ENCODE measurements around the gene PPP2R2D.

Gene PPP2R2D

DNA sequence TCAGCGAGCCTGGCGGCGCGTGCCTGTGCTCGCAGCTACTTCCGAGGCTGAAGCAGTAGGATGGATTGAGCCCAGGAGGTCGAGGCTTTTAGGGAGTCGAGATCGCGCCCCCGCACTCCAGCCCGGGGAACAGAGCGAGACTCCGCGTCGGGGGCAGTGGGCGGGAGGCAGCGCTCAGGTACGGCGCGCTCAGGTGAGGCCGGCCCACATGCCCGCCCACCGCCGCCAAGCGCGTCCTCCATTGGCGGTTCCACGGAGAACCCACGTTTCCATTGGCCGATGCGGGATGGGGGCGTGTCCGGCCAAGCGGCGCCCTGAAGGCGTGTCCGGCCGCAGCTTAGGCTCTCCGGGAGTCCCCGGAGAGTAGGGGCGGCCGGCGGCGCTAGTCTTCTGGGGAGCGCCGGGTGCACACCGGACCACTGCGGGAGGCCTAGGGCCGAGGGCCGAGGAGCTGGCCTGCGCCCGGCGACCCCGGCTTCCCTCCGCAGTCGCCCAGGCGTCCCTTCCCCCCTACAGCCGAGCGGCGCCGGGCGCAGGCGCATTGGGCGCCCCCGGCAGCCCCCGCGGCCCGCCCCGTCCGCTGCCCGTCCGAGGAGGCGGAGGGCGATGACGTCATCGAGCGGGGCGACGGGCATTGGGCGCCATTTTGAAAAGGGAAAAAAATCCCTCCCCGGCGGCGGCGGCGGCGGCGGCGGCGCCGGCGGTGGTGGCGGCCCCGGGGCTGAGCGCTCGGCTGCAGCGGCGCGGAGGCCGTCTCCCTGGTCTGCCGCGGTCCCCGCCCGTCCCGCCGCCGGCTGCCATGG lies at the start of gene PPP2R2D:
PPP2R2D (plus strand) TSS at position 659 of the 803 bp plus-strand sequence; CDS start at position 800, 141 bp downstream.
- DNase-seq = peak; percentile 83 to 86

DNA sequence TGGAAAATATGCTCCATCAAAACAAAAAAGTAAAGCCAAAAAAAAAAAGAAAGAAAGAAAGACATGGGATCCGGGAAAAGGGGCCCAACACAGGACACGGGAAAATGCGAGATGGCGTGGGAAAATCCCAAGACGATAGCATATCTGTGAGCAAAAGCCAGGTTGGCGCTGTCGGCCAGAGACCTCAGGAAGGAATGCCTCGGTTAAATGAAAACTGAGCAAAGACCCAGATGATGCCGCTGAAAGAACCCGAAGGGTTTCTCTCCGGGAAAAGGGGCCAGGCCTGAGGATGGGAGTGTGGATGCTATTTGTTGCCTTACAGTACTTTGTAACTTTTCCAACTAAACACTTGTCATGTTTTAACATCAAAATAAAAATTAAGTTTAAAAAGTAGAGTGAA lies 49.5 kb upstream of the PPP2R2D start:
- DNase-seq = no peak

DNA sequence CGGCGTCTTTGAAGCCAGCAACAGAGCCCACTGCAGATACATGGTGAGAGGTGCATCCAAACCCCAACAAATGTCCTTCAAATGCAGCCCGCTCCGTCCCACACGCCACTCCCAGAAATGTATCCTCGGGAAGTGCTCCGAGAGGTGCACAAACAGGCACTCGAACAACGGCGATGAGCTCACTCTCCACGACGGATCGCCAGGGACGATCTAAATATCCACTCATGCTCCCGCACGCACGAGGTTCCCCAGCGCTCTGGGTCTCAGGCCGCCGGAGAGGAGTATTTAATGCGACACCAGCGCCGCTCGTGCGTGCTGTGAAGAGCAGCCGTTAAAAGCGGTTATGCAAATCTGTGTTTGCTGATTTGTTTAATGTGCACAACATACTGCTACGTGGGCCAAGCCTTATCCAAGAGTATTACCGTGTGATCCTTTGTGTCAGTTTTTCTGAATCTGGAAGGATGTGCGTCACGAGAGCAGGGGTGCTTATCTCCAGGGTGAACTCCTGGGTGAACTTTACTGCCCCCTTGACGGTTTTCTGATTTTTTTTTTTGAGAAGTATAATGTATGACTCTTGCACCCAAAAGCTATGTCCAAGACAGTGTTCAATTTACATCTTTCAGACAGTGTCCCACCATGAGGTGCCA lies 48.5 kb upstream of the PPP2R2D start:
- no peak for DNase-seq

DNA sequence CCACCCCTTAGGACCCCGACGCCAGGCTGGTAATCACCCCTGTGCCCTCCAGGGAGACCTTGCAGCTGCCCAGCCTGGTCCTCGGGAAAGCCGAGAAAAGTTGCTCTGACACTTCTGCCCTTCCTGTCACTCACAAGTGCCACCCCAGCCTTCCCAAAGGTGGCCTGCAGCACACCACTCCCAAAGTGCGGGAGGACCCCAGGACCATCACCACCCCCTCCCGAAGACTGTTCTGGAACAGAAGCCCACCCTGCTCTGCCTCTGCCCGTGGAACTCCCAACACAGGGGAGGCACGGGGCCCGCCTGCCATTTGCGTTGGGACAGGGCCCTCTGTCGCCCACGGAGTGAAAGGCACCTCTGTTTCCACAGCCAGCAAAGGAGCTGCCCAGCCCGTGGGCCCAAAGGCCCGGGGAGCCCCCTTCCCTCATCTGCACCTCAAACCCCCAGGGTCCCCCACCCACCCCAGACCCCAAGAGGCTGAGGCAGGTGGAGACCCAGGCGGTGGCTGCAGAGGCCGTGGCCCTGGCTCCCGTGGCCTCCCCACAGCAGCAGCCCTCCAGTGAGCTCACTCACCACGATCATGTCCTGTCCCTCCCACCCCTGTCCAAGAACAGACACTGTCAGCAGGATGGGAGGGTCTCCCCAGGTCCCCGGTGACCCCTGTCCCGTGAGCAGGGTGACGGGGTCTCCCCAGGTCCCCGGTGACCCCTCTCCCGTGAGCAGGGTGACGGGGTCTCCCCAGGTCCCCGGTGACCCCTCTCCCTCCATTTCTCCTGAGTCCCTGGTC lies 47.8 kb upstream of the PPP2R2D start:
- no peak for DNase-seq

DNA sequence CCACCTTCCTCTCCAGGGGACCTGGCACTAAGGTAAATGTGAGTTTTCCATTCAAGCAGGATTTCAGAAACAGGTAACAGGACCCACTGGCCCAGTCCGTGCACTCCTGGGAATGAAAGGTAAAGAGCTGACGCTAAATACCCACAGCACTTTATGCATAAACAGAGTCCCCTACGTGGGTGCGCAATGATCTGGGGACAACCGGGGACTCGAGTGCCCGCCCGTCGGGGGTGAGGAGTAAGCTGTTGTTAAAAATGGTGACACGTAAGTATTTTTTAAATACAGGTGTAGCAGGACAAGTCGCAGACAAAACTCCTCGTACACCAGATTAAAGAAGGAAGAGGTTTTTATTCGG lies 47.2 kb upstream of the PPP2R2D start:
- no peak for DNase-seq

DNA sequence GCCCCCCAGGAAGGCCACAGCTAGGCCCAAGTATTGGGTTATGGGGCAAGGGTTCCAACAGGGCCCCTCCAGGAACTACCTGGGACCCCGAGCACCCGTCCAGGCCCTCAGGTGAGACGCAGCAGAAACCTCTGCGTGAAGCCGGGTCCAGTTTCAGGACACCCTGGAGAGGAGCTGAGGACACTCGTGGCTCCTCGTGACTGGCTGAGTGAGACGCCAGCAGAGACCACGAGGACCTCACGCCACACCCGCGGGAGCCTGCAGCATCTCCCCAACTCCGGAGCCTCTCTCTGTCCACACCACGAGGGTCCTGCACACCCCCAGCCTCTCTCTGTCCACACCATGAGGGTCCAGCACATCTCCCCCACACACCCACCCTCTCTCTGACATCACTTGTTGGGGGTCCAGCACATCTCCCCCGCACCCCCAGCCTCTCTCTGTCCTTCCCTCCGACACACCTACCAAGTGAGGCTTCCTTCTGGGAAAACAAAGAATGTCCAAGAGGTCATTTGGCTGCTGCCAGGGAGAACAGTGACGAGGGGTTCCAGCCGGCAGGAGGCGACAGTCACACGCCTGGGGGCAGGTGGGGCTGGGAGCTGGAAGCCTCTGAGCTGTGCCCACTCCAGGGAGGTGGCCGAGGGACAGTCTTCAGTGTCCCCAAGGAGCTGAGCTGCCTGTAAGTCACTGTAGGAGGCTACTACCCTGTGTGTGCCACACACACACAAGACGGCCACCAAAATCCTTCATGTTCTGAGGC lies 46.1 kb upstream of the PPP2R2D start:
- no peak for DNase-seq

DNA sequence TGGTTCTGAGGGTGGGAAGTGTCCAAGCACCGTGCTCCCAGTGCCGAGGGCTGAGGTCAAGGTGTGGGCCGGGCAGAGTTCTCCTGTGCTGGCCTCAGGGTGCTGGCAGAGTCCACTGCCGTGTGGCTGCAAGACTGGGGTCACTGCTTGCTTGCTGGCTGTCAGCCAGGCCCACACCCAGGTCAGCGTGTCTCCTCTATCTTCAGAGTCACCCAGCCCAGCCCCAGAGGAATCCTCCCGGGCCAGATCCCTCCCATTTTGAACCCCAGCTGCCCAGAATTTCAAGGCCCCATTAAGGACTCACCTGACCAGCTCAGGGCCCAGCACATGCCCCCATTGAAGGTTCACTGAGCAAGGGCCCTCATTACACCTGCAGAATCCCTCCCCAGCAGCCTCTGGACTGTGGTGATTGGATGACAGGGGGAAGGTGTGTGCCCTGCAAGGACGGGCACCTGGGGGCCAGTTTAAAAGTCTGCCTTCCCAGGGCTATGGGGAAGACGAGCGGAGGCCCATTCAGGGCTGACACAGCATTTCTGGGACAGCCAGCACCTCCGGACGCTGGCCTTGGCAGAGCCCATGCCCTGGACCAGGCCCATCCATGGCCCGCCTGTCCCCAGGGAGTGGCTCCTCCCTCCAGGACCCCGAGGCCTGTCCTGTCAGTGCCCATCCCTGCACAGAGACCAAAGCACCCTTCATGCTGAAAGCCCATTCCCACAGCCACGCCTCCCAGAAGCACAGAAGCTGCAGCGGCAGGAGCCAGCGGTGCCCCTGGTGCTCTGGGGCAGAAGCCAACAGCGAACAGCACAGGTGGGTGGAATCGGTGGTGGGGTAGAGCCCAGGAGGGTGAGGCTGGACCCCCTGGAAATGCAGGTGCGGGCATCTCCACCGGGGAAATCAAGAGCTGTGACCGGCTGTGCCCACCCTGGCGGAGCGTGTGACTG lies 45.1 kb upstream of the PPP2R2D start:
- no peak for DNase-seq

DNA sequence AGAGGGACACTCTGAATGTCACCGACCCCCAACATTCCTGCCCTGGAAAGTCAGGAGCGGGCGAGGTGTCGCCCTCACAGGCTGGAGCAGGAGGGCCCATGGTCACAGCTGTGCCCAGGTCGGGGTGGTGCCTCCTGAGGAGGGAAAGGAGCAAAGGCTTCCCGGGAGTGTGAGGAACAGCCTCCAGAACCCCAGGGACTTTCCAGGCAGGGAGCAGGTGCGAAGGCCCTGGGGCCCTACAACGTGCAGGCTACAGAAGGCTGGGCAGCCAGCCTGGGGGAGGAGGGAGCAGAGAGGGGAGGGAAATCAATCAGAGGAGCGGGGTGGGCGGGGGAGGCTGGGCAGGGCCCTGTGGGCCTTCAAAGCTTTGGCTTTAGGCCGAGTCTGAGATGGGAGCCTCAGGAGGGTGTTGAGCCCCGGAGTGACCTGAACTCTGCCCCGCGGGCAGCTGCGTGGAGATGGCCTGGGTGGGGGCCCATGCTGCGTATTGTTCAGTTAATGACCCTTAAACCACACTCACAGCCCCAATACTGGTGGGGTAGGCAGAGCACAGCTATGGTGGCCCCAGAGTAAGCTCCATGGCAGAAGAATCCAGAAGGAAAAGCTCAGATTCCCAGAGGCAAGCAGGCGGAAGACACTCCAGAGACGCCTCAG lies 44.2 kb upstream of the PPP2R2D start:
- DNase-seq = no peak

DNA sequence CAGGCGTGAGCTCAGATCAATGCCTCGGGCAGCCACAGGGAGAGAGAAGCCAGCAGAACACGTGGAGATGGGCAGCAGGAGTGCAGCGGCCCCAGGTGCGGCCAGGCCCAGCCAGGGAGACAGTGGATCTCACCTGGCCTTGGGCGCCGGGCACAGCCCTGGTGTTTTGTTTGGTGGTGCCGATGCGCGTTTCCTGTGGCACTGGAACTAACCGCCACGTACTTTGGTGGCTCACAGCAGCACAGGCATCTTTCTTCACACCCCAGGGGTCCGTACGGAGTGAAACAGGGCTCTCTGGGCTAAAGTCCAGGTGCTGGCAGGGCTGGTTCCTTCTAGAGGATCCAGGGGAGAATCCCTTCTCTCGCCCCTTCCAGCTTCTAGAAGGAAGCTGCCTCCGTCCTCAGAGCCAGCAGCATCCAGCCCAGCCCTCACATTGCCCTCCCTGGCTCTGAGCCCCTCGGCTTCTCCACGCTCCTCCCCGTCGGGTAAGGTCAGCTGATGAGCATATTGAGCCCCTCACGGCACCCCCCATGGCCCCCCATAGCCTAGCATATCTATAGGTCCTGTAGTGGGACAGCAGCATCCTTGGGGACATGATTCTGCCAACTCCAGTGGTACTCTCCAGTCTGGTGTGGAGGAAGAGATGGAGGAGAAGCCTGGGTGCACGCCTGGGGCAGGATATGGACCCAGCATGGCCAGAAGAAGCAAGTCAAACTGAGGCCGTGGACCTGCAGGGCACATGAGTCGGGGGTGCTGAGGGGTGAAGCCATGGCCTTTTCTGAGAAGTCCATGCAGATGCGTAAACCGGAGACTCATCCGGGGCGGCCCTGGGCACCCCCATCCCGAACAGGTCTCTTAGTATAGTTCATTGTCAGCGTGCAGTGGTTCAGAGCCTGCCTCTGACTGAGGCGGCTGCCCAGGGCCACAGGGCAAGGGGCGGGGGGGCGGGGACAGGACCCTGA lies 43.4 kb upstream of the PPP2R2D start:
- DNase-seq = no peak

- no peak for DNase-seq
These were observed 42.7 kb upstream of the PPP2R2D start for GRCh38 chr10:131858118-131858515.

GRCh38 chr10:131858583-131859340 lies 42.0 kb upstream of the PPP2R2D start:
- DNase-seq = no peak

GRCh38 chr10:131859341-131860020 lies 41.3 kb upstream of the PPP2R2D start:
- no peak for DNase-seq

- no peak for DNase-seq
These were observed 40.5 kb upstream of the PPP2R2D start for GRCh38 chr10:131860311-131860710.

- no peak for DNase-seq
These were observed 39.9 kb upstream of the PPP2R2D start for GRCh38 chr10:131860806-131861440.

- no peak for DNase-seq
These were observed 38.3 kb upstream of the PPP2R2D start for GRCh38 chr10:131862548-131862947.

DNA sequence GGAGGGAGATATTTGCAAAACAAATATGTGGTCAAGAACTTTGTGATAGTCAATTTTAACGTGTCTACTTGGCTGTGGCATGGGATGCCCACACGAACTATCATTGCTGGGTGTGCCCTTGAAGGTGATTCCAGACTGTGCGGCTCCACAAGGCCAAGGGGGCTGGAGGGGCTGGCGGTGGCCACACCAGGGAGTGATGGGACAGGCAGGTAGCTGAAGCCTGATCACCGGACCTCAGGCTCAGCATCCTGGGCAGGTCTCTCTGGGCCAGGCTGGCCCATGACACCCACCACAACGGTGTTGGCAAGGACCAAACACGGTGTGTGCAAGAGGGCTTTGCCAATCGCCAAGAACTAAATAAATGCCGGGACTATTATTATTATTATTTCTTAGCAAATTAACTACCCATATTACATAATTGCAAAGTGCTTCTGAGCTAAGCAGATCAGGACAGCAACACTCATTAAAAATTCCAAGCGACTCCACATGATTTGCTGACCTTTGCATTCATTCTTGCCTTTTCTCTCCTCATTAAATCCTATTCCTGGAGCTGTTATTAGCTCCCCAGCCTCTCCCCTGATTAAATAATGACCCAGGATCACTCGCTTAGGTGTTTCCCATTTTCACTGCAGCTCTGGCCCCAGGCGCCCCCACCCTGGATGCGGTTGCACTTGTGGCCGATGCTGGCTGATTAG lies 35.4 kb upstream of the PPP2R2D start:
- no peak for DNase-seq

- no peak for DNase-seq
These were observed 34.1 kb upstream of the PPP2R2D start for GRCh38 chr10:131866673-131867072.

GRCh38 chr10:131868436-131868835 lies 32.4 kb upstream of the PPP2R2D start:
- no peak for DNase-seq
